NCI-H146 treated with DMSO at 0.1 percent for 48 hours (cell line): Measurements from ENCODE around the gene RAB32.
"Not testable (repeated sequence)": the region's sequence is repeated elsewhere in the genome, so short reads cannot be mapped to it uniquely, and the experiment has no call there.

Source experiments
- DNase-seq: peaks from one replicate; lab custom pipeline; 2025; ENCODE audit not compliant: unreplicated experiment; lab: John Stamatoyannopoulos, UW

RAB32 gene

GRCh38 chr6:146543211-146543939 is at the start of gene RAB32:
Gene RAB32, plus strand, starts transcription at chr6:146543833. Its CDS starts 39 bp downstream, at chr6:146543872.
- DNase-seq: peak; percentile 38

DNA sequence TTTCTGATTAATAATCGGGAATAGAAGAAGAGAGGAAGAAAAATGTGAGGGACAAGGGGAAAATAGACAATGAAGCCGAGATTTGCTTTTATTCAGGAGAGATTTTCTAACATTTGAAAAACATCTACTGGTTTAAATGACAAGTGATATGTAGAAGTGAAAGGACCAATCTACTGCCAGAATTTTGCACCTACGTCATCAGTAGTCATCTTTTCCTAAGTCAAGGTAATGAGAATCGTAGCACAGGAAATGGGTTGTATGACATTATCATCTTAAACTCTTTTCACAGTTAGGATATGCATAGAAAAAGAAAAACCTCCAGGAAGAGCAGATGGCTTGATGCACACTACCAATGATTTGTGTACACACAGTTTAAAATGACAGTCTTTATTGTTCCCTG is 45.3 kb upstream of the RAB32 start:
- no peak for DNase-seq

- DNase-seq: no peak
Observed at GRCh38 chr6:146503096-146503495, 40.5 kb upstream of the RAB32 start.

DNA sequence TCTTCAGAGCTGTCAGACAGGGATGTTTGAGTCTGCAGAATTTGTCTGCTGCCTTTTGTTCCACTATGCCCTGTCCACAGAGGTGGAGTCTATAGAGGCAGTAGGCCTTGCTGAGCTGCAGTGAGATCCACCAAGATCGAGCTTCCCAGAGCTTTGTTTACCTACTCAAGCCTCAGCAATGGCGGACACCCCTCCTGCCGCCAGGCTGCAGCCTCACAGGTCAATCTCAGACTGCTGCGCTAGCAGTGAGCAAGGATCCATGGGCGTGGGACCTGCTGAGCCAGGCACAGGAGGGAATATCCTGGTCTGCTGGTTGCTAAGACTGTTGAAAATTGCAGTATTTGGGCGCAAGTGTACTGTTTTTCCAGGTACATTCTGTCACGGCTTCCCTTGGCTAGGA is 28.4 kb upstream of the RAB32 start:
- DNase-seq: no peak

DNA sequence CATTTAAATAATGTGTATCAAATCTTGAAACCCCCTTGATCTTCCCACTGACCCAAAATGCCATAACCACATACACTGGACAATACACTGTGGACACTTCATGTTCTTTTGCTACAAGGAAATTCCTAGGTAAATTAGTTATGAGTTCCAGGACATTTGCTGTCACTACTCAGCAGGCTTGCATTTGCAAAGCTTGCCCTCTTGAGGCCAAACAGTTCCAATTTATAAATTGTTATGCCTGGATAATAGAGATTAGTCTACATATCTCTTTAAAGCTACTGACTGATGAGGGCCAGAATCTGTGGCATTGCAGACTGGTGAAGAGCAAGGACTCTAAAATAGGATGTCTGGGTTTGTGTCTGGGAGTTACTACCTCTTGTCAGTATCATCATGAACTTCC is 17.4 kb upstream of the RAB32 start:
- no peak for DNase-seq

DNA sequence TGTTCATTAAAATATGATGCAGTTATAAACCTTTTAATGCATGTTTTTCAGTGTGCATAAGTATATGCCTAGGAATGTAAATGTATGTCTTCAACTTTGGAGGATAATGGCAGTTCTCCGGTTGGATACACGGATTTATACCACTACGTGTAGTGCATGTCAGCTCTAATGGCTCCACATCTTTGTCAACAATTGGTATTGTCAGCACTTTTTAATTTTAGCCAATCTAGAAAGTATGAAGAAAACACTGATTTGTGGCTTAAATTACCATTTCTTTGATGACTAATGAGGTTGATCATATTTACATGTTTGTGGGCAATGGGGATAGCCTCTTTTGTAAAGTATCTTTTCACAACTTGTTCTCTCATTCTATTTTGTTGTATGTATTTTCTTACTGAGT is 10.9 kb upstream of the RAB32 start:
- no peak for DNase-seq

GRCh38 chr6:146542881-146543210 is 787 bp upstream of the RAB32 start:
- no peak for DNase-seq

DNA sequence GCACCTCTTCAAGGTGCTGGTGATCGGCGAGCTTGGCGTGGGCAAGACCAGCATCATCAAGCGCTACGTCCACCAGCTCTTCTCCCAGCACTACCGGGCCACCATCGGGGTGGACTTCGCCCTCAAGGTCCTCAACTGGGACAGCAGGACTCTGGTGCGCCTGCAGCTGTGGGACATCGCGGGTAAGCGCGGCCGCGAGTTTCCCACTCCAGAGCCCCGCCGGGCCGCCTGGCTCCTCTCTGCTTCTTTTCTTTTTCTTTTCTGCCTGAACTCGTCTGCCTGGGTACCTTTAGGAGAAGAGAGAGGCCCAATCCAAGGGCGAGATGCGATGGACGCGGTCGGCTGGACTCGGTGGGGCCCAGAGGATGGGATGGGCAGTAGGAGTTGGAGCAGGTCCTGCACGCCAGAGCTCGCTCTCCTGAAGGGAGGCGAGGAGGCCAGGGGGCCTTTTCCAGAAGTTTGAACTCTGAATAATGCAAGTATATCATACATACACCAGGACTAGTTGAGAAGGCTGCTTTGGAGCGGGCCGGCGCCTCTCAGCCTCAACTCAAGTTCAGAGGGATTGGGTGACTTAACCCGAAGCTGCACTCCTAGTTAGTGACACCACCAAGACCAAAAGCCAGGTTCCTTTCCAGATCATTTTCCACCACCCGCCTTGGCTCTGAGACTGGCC is 445 bp downstream of the RAB32 start:
- DNase-seq: no peak

DNA sequence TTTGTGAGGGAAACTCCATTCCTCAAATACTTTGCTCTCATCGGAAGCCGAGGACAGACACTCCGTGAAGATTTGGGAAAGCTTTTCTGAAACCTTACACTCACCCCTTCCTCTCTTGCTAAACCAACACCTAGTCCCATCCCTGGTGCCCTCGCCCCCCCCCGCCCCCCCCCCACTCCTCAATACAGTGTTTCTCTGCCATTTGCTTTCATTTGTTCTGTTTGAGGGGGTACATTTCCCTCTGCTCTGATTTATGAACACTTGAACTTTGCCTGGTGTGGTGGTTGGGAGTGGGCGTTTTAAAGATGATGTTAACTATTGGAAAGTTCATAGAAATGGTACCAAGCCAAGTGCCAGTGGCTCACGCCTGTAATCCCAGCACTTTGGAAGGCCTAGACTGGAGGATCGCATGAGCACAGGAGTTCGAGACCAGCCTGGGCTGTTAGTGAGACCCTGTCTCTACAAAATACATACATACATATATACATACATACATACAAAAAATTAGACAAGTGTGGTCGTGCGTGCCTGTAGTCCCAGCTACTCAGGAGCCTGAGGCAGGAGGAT is 1.1 kb downstream of the RAB32 start:
- no peak for DNase-seq

DNA sequence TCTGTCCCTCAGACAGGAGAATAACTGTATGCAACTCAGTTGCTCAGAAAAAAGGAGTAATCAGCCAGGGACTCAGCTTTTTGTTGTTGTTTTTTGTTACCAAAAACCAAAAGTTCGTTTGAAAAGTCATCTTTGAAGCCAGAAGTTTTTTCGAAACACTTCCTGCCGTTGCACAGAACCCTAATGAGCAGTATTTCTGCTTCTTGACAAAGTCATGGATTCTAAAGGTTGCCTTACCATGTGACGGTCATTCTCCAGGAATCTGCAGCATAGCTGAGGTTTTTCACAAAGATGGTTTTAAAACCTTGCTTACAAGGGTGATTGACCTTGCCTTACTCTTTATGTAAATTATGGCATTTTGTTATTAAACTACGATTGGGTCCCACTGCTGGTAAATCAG is 1.9 kb downstream of the RAB32 start:
- no peak for DNase-seq

- no peak for DNase-seq
Observed at GRCh38 chr6:146546443-146547043, 2.9 kb downstream of the RAB32 start.

DNA sequence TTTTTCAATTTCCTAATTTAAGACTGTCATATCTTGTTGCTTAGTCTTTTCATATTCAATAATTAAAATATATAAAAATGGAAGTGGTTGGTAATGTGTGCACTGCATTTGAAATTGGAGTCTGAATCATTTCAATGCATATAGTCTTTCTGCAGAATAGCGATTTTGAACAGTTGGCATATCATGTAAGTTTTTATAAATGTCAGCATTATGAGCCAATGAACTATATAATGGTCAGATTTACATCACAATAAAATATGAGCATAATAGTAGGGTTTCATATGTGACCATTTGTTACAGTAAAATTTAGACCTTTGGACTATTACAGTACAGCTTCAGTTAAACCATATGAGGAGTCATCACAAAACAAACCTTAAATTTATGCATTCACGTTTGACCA is 4.3 kb downstream of the RAB32 start:
- no peak for DNase-seq

DNA sequence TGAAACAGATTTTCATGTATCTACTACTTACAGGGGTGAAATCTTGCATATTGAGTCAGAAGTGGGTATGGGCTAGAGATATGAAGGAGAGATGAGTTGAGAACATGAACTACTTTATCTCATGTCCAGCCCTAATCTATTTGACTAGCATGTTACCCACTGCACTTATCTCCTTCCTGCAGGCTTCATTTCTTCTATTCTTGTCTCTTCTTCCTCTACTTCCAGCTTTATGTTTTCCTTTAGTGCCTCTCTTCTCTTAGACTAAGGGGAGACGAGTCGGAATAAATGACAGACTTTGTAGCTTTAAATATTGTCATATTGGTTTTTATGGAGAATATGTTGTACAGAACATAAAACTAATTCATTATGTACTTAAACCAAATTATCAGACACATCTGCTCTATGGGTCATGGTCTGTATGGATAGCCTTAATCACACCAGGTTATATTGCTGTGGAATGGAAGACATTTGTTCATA is 5.3 kb downstream of the RAB32 start:
- DNase-seq: no peak

DNA sequence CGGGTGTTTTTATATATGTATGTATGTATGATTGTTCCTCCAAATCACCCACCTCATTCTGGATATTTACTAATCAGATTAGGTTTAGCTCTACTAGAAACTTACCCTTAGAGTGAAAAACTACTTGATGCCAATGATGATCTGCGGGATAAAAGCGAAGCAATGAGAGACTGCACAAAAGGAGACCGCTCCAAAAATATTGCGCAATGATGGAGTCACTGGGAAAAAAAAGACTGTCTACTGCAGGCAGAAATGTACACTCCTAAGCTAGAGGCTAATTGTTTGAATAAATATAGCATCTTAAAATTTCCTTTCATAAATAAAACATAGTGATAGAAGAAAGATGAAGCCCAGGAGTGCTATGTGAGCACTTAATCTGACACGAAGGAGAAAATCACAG is 7.3 kb downstream of the RAB32 start:
- no peak for DNase-seq

DNA sequence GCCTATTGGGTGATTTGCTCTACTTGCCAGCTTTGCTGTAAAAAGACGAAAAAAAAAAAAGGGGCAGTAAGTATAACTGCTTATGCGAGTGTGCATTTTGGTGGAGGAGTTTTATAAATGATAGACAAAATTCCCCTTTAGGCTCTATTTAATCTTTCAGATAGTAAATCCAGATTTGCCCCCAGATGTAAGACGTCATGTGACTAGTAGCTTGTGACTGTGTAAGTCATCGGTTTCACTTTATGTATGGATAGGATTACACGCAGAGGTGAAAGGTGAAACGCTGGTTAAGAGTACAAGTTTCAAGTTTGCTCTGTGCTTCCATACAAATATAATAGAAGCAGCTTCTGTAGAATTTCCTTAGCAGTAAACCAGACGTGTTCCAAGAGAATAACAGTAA is 7.9 kb downstream of the RAB32 start:
- no peak for DNase-seq

DNA sequence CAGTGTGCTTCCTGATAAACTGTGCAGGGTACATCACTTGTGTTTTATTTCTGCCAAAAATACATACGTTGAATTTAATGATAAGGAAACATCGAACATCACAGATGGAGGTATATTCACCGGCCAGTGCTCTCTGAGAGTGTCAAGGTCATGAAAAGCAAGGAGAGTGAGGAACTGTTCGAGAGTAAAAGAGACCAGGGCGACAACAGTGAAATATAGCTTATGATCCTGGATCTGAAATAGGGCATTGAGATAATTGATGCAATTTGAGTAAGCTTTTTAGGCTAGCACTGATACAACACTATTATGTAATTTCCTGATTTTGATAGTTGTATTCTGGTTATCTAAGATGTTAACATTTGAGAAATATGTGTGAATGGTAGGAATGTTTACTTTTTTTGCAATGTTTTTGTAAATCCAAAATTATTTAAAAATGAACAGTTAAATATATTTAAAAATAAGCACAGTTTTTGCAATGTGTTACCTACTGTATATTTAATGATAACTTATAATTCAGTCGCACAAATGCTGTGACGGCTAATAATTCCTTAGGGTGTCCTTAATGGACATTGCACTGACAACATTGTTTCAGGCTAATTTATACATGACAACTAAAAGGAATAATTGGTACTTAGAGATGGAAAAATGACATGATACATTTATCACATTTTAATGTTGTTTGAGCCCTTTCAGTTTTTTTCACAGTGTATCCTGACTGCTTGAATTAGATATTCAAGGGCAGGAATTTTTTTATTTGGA is 9.9 kb downstream of the RAB32 start:
- no peak for DNase-seq

DNA sequence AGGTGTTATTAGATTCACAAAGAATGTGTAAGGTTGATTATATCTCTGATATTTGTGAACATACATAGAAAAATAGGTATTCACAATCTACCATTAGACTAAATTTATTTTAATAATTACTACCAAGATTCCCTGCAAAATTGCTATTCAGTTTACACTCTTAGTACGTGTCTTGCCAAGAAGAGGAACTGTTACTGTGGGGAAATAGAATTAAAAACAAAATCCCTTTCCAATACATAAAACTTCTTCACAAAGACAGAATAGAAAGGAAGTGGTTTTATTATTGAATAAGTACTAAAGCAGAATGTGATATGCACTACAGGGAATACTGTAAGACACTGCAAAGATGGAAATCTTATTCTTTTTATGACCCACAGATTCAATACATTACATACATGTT is 17.0 kb downstream of the RAB32 start:
- DNase-seq: no peak

- not testable (repeated sequence) for DNase-seq
Observed at GRCh38 chr6:146566661-146567060, 23.0 kb downstream of the RAB32 start.

- not testable (repeated sequence) for DNase-seq
Observed at GRCh38 chr6:146568619-146569018, 25.0 kb downstream of the RAB32 start.

- DNase-seq: no peak
Observed at GRCh38 chr6:146574211-146574610, 30.6 kb downstream of the RAB32 start.

DNA sequence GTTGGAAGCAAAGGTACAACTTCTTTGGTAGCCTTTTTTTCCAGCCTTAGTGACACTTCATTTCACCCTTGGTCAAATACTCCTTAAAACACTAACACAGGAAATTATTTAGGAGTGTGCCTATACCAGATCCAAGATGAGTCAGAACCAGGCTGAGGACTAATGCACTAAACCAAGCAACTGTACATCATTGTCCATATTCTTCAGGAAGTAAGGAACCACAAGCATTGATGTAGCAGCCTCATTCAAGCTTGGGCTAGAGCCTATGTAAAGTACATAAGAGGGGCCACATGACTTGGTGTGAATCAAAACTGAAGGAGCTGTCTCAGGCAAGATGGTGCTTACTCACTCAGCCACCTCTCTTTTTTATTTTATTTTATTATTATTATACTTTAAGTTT is 34.4 kb downstream of the RAB32 start:
- DNase-seq: no peak
